ENCODE measurements around the gene CENPB.
"Not testable (repeated sequence)": the region's sequence is repeated elsewhere in the genome, so short reads cannot be mapped to it uniquely, and the experiment has no call there.

Gene CENPB

DNA sequence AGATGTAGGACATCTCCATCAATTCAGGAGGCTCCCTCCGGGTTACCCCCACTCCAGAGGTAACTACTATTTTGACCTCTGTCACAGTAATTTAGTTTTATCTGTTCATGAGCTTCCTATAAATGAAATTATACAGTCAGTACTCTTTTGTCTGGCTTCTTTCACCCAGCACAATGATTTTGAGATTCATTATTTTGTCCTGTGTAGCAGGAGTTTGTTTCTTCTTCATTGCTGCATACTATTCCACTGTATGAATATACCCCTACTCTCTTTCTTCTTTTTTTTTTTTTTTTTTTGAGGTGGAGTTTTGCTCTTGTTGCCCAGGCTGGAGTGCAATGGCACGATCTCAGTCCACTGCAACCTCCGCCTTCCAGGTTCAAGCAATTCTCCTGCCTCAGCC, 22.0 kb upstream of the CENPB start:
- DNase-seq = no peak

DNA sequence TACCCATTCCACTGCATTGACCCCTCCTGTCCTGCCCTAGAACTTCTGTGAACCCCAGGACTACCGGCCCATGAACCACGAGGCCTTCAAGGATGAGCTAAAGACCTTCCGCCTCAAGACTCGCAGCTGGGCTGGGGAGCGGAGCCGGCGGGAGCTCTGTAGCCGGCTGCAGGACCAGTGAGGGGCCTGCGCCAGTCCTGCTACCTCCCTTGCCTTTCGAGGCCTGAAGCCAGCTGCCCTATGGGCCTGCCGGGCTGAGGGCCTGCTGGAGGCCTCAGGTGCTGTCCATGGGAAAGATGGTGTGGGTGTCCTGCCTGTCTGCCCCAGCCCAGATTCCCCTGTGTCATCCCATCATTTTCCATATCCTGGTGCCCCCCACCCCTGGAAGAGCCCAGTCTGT, 18.2 kb upstream of the CENPB start:
- DNase-seq = no peak

DNA sequence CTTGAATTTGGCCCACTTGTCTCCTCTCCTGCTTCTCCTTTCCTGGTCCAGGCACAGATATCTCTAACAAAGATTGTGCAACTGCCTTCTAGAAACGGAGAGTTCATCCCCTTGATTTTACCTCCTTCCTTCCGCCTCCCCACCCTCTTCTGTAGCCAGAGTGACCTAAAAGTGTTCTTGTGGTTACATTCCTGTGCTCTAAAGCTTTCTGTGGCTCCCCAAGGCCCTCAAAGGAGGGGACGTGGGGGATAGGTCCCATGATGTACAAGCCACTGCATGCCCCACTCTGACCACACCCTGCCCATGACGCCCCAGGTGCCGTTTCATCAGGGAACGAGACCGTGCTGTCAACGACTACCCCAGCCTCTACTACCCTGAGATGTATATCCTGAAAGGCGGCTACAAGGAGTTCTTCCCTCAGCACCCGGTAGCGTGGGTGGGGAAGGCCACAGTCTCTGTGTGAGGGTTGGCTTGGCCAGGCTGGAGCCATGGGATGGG, 17.8 kb upstream of the CENPB start:
- no peak for DNase-seq

DNA sequence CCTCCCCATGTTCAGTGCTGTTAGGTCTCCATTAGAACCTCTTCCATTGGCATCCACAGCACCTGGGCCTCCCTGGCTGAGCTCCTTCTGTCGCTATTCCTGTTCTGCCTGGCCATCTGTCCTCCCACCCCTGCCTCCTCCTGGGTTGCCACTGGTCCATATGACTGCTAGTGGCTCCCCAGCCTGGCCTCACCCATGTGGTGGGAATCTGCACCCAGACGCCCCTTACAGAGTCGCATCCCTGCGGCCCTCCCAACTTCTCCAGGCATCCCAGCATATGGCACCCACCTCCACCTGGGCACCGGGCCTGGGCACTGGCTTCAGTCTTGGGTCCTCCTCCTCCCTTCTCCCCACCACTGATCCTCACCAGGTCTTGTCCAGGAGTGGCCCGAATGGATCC, 17.3 kb upstream of the CENPB start:
- DNase-seq = no peak

DNA sequence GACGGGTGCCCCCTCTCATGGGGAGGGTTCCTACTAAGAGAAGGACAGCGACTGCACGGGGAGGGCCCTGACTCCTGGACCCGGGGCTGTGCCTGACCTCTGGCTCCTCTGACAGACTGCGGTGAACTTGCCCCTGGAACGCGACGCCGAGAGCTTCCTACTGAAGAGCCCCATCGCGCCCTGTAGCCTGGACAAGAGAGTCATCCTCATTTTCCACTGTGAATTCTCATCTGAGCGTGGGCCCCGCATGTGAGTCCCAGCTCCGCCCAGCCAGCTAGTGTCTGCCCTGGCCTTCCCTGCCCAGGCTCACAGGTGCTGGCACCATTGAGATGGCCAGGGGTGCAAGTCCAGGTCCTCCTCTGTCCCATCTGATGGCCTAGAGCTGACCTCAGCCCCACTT, 16.7 kb upstream of the CENPB start:
- no peak for DNase-seq

DNA sequence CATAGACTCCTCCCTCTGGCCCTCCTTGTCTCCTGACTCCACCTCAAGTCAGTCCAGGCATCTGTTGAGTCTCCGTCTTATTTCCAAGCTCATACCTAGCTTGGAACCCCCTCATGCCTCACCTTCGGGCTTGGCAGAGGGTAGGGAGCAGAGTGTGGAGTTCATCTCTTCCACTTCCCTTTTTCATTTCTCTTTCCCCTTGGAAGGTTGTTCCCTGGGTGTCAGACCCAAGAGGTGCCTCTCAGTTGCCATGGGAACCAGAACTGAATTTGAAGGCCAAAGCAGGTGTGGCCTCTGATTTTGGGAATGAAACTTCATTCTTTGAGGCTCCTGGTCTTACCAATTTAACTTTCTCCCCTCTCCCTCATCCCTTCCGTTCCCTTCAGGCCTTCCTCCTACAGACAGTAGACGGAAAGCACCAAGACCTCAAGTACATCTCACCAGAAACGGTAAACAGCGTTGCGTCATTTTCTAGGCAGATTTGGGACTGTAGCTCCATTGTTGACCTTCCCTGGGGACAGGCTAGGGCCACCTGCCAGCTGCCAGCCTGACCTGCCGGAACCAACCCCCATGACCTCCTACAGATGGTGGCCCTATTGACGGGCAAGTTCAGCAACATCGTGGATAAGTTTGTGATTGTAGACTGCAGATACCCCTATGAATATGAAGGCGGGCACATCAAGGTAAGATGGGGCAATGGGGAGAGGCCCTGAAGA, 16.1 kb upstream of the CENPB start:
- DNase-seq = no peak

DNA sequence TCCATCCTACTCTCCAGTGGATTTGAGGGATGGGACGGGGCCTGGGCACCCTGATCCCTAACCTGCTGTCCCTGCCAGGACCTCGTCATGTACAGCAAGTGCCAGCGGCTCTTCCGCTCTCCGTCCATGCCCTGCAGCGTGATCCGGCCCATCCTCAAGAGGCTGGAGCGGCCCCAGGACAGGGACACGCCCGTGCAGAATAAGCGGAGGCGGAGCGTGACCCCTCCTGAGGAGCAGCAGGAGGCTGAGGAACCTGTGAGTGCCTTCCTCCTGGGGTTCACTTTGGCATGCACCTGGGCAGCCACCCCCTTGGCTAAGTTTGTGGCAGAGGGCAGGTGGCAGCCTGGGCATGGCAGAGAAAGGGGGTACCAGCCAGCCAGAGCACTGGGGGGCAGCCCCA, 15.3 kb upstream of the CENPB start:
- no peak for DNase-seq

DNA sequence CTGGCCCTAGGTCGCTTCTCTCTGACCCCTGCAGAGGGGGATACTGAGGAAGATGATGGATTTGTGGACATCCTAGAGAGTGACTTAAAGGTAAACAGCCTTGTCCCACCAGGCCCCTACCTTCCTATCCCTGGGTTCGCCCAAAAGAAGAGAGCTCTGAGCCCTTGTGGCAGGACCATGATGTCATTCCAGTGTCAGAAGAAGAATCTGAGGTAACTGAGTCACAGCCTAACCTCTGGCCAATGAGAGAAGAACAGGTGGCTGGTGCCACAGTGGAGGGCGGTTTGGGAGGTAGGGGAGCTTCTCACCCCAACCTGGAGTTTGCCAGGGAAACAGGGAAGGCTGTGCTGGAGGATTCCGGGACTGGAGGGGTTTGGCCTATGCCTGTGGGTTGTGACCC, 14.8 kb upstream of the CENPB start:
- DNase-seq = no peak

DNA sequence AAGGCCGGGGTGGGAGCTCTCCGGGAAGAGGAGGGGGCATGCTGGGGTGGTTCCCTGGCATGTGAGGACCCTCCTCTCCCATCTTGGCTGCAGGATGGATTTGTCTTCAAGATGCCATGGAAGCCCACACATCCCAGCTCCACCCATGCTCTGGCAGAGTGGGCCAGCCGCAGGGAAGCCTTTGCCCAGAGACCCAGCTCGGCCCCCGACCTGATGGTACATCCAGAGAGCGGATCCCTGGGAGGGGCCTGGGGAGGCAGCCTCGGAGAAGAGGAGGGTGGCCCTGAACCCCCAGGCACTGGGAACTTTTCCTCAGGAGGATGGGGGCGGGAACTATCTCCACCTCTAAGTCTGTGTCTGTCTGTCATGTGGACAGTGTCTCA, 14.3 kb upstream of the CENPB start:
- DNase-seq = no peak

DNA sequence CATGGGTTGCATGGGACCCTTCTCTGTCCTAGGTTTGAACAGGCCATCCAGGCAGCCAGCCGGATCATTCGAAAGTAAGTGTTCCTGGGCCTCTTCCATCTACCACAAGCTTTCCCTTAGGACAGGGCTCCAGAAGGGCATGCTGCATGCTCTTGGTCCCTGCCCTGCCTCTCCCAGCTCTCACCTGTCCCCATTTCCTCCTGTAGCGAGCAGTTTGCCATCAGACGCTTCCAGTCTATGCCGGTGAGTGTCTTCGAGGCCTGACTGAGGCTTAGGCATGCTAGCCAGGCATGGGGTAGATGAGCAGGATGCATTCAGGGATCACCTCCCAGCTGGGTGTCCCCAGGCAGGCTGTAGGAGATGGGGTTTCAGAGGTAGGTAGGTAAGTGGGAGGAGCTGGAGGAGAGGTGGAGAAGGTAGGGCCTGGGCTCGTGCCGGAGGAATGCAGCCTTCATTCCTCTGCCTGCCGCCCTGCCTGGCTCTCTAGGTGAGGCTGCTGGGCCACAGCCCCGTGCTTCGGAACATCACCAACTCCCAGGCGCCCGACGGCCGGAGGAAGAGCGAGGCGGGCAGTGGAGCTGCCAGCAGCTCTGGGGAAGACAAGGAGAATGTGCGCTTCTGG, 13.8 kb upstream of the CENPB start:
- DNase-seq = no peak

DNA sequence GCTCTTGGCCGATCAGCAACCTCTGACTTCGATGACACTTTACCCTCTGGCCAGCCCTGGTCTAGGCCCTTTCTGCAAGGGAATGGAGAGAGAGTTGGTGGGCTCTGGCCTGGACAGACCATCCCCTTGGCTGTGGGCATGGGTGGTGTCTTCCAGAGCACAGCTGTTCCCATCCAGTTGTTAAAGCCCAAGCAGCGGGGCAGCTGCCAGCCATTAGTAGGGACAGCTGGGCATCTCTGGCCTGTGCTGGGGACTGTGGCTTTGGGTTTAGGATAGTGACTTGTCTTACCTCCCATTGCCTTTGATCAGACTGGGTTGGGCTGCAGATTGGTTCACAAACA, 12.3 kb upstream of the CENPB start:
- DNase-seq = no peak

DNA sequence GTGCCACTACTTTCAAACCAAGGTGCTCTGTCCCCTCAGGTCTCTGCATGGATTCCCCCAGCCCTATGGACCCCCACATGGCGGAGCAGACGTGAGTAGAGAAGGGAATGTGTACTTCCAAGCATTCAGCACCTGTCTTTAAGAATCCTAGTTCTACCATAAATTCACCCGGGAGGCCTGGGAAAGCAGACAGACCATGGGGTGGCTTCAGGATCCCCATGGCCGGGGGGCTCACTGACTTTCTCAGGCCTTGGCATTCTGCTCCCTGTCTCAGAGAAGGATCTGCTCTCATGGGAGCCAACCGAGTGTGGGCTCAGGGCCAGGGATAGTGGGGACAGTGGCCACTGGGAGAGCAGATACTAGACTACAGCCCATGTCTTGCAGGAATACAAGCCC, 11.8 kb upstream of the CENPB start:
- DNase-seq = no peak

DNA sequence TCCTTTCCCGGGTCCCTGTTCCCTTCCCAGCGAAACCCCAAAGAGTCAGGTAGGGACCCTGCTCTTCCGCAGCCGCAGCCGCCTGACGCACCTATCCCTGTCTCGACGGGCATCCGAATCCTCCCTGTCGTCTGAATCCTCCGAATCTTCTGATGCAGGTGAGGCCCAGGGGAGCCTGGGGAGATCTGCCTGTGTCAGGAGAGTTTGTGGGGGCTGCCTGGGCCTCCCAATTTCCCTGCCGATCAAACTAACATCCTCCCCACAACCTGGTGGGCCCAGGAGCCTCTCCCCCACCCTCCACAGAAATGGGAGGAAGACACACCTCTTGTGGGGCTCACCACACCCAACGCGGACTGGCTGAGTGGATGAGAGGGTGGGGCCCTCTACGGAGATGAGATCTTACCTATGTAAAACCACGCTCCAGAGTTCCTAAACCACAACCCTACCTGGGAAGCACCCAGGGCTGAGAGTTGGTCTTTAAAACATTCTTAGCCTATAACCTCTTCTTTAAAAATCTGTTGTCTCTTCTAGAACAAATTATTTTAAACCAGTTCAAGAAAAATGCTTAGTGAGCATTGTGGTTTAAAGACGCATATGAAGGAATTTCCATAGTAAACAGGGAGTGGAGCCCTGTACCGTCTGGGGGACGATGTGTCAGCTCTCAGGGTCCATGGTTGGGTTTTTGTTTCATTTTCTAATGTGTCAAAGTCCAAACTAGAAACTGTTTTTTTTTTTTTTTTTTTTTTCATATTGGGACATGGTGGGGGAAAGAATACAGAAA, 11.2 kb upstream of the CENPB start:
- DNase-seq = no peak

DNA sequence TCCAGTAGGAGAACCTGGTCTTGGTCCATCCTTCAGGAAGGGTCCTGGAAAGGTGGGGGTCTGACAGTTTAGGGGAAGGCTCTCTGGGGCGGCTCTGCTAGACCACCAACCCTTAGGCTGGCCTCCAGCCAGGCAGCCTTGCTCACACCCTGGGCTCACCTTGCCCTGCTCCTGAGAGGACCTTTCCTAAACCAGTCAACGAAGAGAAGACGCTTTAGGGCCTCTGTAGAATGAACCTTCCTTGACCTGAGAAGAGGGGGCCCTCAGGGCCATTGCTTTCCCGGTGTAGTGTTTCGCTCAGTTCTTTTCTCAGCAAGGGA, 10.6 kb upstream of the CENPB start:
- DNase-seq = no peak

DNA sequence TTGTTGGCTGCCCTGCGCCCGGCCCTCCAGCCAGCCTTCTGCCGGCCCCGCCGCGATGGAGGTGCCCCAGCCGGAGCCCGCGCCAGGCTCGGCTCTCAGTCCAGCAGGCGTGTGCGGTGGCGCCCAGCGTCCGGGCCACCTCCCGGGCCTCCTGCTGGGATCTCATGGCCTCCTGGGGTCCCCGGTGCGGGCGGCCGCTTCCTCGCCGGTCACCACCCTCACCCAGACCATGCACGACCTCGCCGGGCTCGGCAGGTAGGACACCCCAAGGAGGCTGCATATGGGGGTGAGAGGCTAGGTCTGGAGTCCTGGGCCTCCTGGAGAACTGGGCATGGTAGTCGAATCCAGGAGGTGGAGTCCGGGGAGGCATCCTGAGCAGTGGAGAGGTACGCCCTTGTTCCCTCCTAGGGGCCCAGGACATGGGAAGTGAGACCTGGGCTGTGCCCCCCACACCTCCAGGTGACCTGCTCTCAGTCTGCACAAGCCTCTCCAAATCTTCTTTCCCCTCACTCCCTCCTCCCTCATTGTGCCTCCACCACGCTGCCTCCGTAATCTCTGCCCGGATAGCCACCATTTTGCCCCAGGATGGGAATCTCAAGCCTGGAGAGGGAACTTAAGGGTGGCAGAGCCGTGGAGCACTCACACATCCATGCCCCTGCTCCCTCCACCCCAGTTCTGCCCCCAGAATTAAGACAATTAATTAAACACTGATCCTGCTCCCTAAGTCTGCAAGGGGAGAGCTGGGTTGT, 10.1 kb upstream of the CENPB start:
- DNase-seq = no peak

DNA sequence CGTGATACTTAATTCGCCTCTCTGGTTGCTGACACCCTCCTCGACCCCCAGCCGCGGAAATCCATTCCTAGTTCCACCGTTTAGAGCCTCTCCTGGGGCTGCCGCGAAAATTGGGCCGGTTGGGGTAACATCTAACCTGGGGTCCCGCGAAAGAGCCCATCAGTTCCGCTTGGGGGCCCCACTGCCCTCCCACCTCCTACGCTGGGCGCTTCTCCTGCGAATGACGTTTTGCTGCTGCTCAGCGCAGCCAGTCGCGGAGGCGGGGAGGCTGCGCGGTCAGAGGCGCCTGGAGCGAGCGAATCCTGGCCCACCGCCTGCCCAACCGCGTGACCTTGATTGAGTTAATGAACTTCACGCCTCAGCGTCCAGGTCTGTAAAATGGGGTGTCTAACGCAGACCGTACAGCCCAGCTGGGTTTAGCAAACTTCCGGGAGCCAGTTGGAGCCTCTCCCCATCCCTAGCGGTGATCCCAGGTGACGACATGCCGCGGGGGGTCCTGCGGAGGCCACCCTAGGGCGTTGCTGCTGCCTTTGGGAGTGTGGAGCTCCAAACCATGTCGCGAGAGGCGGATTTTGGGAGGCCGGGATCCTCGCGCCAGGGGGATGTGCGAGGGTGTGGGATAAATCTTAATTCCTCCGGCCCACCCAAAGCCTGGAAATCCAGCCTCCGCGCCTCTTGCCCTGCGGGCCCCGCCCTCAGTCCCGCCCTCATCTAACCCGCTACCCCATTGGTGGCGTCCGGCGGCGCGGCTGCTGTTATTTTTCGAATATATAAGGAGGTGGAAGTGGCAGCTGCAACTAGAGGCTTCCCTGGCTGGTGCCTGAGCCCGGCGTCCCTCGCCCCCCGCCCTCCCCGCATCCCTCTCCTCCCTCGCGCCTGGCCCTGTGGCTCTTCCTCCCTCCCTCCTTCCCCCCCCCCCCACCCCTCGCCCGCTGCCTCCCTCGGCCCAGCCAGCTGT, 9.2 kb upstream of the CENPB start, which contains the start of gene CDC25B:
Gene CDC25B (plus strand): TSS at position 800 of the 958 bp plus-strand sequence. CDS start 222 bp downstream, outside the sequence.
- DNase-seq = peak; percentile 83

DNA sequence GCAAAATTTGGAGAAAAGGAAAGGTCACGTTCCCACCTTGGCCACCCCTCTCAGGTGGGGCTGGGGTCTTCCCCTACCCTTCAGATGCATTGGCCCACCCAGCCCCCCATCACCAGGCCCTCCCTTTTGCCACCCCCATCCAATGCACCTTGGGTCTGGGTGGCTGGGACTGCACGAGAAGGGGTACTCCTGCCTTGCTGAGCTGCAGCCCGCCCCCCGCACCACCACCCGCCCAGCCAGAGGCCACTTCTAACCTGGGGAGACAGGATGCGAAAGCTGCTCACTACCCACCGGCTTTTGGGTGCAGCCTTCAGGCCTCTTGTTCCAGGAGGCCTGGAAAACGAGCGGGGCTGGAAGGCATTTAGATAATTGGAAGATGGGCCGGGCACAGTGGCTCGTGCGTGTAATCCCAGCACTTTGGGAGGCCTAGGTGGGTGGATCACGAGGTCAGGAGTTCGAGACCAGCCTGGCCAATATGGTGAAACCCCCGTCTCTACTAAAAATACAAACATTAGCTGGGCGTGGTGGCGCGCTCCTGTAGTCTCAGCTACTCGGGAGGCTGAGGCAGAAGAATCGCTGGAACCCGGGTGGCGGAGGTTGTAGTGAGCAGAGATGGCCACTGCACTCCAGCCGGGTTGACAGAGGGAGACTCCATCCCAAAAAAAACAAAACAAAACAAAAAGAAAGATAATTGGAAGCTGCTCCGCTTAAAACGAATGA, 8.3 kb upstream of the CENPB start:
- DNase-seq = no peak

DNA sequence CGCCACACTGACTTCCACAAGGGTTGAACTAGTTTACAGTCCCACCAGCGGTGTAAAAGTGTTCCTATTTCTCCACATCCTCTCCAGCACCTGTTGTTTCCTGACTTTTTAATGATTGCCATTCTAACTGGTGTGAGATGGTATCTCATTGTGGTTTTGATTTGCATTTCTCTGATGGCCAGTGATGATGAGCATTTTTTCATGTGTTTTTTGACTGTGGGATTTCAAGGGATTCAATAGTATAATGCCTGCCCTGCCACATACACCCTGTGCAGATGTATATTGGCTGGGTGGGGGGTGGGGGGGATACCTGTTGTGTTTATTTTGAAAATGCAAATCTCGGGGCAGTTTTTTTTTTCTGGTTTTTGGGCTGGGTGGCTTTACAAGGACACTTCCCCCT, 7.6 kb upstream of the CENPB start:
- DNase-seq = not testable (repeated sequence)

DNA sequence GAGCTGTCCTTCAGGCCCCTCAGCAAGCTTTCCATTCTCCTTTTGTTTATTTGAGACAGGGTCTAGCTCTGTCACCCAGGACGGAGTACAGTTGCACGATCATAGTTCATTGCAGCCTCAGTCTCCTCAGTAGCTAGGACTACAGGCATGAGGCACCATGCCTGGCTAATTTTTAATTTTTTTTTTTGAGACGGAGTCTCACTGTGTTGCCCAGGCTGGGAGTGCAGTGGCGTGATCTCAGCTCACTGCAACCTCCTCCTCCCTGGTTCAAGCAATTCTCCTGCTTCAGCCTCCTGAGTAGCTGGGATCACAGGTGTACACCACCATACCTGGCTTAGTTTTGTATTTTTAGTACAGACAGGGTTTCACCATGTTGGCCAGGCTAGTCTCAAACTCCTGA, 2.7 kb upstream of the CENPB start:
- DNase-seq = not testable (repeated sequence)

DNA sequence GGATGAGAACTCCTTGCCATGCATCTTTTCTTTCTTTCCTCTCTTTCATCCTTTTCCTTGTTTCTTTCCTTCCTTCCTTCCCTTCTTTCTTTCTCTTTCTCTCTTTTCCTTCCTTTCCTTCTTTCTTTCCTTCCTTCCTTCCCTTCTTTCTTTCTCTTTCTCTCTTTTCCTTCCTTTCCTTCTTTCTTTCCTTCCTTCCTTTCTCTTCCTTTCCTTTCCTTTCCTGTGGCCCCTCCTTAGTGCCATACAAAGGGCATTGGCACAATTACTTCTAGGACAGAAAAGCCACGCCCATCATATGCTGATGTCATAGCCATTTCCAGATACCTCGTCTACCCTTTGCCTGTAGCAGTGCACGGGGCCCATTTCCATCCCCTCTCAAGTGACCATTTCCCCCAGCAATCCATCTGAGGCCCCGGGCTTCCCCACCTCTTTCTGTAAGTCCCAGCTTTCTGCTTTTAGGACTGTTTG, 2.2 kb upstream of the CENPB start:
- DNase-seq = no peak

DNA sequence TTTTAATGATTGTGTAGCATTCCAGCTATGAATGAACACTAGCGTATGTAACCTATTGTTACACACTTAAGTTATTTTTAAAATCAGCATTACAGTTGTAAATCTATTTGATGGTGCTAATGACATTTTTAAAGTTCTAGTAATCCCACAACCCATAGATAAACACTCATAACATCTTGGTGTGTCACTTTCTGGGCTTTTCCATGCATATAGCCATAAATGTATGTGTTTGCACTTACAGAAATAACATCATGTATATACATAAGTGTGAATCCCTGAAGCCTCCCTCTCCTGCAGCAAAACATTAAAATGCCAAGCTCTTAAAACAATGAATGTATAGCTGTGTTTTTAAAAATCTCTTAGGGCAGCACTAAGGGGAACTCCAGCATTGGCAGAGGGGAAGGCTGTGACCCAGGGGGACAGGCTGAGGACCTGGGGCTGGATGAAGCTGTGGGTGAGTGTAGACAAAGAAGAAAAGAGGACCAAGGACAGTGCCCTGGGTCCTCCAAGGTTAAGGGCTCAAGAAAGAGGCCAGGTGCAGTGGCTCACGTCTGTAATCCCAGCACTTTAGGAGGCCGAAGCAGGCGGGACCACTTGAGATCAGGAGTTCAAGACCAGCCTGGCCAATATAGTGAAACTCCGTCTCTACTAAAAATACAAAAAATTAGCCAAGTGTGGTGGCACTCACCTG, 929 bp upstream of the CENPB start:
- no peak for DNase-seq
